Prostate gland (tissue), 2 donors: ENCODE data around the gene ETV6. TPM values are rescaled to one million over a fixed set of nuclear protein-coding genes. Genes with fewer than 3 reads are reported as not detected.

Experiments used
- DNase-seq: peaks from one replicate; pipeline ENCODE4 v3.0.0-alpha.2; 2019; ENCODE audit warnings: low spot score
- H3K27ac ChIP-seq, 2 donors: fragments of 200-600 bp; sonication (generic); 2 replicates each; pipeline ENCODE4 v1.5.1; 2017 to 2019
- H3K27me3 ChIP-seq: fragments of 200-600 bp; sonication (generic); replicated peaks from 2 replicates; pipeline ENCODE4 v1.5.1; 2019; ENCODE audit not compliant: insufficient read depth
- H3K36me3 ChIP-seq, 2 donors: fragments of 200-600 bp; sonication (generic); 1 replicate in 1 of 2; 2 replicates in 1 of 2; pipeline versions ENCODE4 v1.5.1 to v1.8.1; 2017 to 2019
- H3K4me1 ChIP-seq: fragments of 200-600 bp; sonication (generic); replicated peaks from 2 replicates; pipeline ENCODE4 v1.5.1; 2019
- H3K4me3 ChIP-seq, 2 donors: fragments of 200-600 bp; sonication (generic); 2 replicates each; pipeline ENCODE4 v1.5.1; 2017 to 2019
- H3K9me3 ChIP-seq: fragments of 200-600 bp; sonication (generic); 2 replicates; pipeline ENCODE4 v1.5.1; 2017
- CTCF ChIP-seq, 4 experiments: fragments of 200-600 bp in 2 of 4; fragments of 450-650 bp in 2 of 4; sonication (generic) in 2 of 4; IDR thresholded peaks; 1 replicate in 3 of 4; 2 replicates in 1 of 4; pipeline ENCODE4 v1.5.1; 2016 to 2019; ENCODE audit warnings: antibody characterized with exemption in 4 of 4, mild to moderate bottlenecking in 2 of 4, moderate library complexity in 2 of 4
- POLR2A ChIP-seq: fragments of 450-650 bp; IDR thresholded peaks from one replicate; pipeline ENCODE4 v1.6.1; 2016; ENCODE audit warnings: antibody characterized with exemption, mild to moderate bottlenecking
- POLR2AphosphoS5 ChIP-seq: sonication (generic); formaldehyde crosslinking; IDR thresholded peaks from one replicate; pipeline ENCODE4 v1.6.1; 2017; ENCODE audit warnings: antibody characterized with exemption
- WGBS: methylation state at CpG from one replicate; pipeline ENCODE4 v1.1.5; 2018; 5-methylcytosine and 5-hydroxymethylcytosine counted together
- intact Hi-C: fragments of 100-400 bp; cut with DNase I; formaldehyde crosslinking; loops from one replicate; pipeline ENCODE4 v1.14.2; 2022
- total RNA-seq, 2 donors: library from RNA; depleted of rRNA; stranded (reverse); fragments of >200 nt; gene quantifications; one replicate each; pipeline ENCODE4 v1.1.0, GENCODE V29; 2016

The ETV6 gene
- total RNA-seq, 2 donors from 2014 or later: 26.7 to 33.6 TPM

DNA sequence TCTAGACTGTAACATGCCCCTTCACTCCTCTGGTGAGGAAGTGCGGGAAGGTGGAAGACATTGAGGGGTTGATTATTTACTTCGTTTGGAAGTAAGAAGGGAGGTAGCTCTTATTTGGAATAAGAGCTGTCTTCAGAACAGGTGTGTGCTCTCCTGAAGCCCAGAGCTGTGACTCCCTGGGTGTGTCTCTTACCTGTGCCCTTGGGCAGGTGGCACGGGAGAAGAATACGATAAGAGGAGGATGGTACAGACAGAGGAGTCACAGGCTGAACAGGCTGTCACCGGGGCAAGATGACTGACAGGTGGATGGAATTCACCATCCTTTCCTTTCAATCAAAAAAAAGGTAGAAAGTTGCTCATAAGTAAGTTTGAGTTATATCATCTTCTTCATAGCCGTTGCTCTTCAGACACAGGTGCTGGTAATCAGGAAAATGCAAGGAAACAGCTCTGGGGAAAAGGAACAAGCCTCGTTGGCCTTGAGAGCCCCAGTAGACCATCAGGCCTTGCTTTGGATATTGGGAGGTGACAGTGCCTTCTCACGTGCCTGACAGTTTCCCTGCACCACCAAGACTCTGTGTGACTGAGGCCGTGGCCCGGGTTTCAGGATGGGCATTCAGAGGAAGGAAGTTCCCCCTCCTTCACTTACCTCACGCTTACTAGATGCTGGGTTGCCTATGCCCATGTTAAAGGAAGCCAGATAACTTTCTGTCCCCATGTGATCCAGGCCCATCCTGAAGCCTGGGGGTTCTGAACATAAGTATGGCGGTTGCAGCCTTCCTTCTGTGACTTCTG, 120.4 kb downstream of the ETV6 start:
- WGBS: 78% methylated on average over 12 of the region's 12 CpGs
- no peaks in the 10 kb centered on the region for H3K9me3 ChIP-seq
- no peaks in the 10 kb centered on the region for H3K36me3 ChIP-seq
- peaks cover 3% of the 10 kb centered on the region for H3K4me1 ChIP-seq
- H3K4me3 ChIP-seq: no peak overlapping the region
- no peak overlapping the region for H3K27ac ChIP-seq
- H3K27me3 ChIP-seq: no peaks in the 10 kb centered on the region
- TF ChIP-seq CTCF (IDR thresholded peaks at IDR 0.05) (no peak), POLR2A (no peak), POLR2AphosphoS5 (no peak)
- DNase-seq: no peak
- intact Hi-C loops: loop anchor here (5.0 to 10.0 kb wide), 2 partner anchors 118 to 265 kb away; no protein-coding TSS in a partner anchor

DNA sequence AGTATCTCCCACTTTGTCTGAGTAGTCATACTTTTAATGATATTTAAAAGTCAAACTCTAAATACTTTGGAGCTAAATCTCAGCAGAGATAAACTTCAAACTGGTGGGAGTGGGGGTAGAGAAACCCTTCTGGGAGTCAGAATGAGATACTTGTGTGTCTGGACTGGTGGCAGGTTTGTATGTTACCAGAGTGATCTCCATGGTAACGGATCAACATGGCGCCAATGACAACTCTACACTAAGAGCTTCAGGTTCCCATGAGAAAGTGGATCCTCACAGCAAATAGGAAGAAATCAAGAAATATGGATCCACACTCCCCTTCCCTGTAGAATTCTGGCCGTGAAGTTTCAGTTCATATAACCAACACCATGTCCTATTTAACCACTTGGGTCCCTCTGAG, 121.9 kb downstream of the ETV6 start:
- Histone ChIP-seq H3K4me1 (peaks cover 3% of the 10 kb centered on the region), H3K9me3 (no peaks in the 10 kb centered on the region), H3K36me3 (no peaks in the 10 kb centered on the region), H3K27ac (no peak overlapping the region), H3K27me3 (no peaks in the 10 kb centered on the region), H3K4me3 (no peak overlapping the region)
- intact Hi-C loops: loop anchor here (10.0 kb wide), 1 partner anchor 263 kb away; no protein-coding TSS in a partner anchor
- TF ChIP-seq POLR2A: no peak
- no peak for TF ChIP-seq CTCF (IDR thresholded peaks at IDR 0.05)
- TF ChIP-seq POLR2AphosphoS5: no peak
- 87% methylated on average over 3 of the region's 3 CpGs for WGBS
- no peak for DNase-seq

GRCh38 chr12:11771895-11772502, 122.5 kb downstream of the ETV6 start:
- DNase-seq: no peak
- Histone ChIP-seq H3K4me1 (peaks cover 3% of the 10 kb centered on the region), H3K36me3 (no peaks in the 10 kb centered on the region), H3K27me3 (no peaks in the 10 kb centered on the region), H3K9me3 (no peaks in the 10 kb centered on the region), H3K4me3 (no peak overlapping the region), H3K27ac (no peak overlapping the region)
- no peak for TF ChIP-seq POLR2AphosphoS5
- TF ChIP-seq POLR2A: no peak
- no peak for TF ChIP-seq CTCF (IDR thresholded peaks at IDR 0.05)
- intact Hi-C loops: loop anchor here (10.0 kb wide), 1 partner anchor 263 kb away; no protein-coding TSS in a partner anchor
- WGBS: 84% methylated on average over 3 of the region's 3 CpGs

DNA sequence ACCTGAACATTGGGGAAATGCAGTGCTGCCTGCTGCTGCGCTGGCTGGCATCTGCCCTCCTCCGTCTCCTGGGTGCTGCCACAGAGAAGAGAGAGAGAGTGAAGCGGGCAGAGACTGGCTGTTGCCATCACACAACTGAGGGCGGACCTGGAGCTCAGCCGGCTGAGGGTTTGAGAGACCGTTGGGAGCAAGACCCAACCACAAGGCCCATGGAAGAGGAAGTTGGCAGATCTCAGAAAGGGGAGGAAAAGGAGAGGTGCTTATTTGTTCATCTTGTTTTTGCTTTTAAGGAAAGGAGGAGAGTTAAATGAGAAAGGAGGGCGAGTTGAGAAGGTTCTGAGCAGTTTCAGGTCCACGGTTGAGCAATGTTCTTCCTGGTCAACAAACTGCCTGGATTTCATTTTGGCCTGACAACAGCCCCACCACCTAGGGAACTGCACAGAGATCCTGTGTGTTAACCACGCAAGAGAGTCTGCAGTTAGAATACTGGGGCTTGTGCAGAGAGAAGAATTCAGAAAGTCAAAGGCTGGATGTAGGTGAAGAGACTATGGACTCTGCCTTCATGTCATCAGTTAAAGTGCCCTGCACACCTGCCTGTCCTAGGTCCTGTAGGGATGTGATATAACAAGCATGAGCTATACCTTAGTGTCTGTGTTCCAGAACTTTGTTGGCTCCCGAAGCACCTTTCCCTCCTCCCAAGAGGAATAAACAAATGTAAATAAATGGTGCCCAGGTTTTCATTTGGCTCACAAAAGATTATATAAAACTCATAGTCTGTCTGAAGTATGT, 124.6 kb downstream of the ETV6 start:
- no peaks in the 10 kb centered on the region for H3K9me3 ChIP-seq
- WGBS: 61% methylated on average over 10 of the region's 10 CpGs
- no peaks in the 10 kb centered on the region for H3K36me3 ChIP-seq
- H3K27me3 ChIP-seq: no peaks in the 10 kb centered on the region
- peak overlapping the region; percentile 6 to 15 for H3K27ac ChIP-seq
- intact Hi-C loops: loop anchor here (10.0 kb wide), 1 partner anchor 261 kb away; no protein-coding TSS in a partner anchor
- no peak overlapping the region for H3K4me3 ChIP-seq
- H3K4me1 ChIP-seq: peaks cover 3% of the 10 kb centered on the region
- TF ChIP-seq POLR2AphosphoS5 (peak; percentile 38), POLR2A (no peak), CTCF (IDR thresholded peaks at IDR 0.05) (no peak)
- DNase-seq: peak; percentile 30
